ENCODE data around the gene TNXB.
A peak's percentile ranks its signal among the peaks of the same experiment; 100 is the strongest.

The TNXB gene

DNA sequence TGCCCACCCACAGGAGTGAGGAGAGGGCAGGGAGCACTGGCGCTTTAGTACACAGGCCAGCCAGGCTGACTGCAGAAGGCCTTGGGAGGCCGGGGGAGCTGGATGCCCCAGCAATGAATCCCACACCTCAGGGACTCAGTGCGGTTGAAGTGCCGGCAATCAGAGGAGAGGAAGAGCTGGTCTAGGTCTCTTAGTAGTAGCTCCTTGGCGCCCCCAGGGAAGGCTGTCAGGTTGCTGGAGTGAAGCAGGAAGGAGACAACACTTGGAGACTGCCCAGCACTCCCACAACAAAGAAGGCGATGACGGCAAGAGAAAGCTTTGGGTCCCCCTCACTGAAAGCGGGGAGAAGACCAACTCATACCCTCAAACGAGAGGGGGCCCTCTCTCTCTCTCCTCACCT lies 8.3 kb upstream of the TNXB start:
- DNase-seq (ENCODE audit: low read depth) = no peak
- H3K4me3 ChIP-seq (ENCODE audit: low read length) = no peak overlapping the region
- TF ChIP-seq, protein P1, sequence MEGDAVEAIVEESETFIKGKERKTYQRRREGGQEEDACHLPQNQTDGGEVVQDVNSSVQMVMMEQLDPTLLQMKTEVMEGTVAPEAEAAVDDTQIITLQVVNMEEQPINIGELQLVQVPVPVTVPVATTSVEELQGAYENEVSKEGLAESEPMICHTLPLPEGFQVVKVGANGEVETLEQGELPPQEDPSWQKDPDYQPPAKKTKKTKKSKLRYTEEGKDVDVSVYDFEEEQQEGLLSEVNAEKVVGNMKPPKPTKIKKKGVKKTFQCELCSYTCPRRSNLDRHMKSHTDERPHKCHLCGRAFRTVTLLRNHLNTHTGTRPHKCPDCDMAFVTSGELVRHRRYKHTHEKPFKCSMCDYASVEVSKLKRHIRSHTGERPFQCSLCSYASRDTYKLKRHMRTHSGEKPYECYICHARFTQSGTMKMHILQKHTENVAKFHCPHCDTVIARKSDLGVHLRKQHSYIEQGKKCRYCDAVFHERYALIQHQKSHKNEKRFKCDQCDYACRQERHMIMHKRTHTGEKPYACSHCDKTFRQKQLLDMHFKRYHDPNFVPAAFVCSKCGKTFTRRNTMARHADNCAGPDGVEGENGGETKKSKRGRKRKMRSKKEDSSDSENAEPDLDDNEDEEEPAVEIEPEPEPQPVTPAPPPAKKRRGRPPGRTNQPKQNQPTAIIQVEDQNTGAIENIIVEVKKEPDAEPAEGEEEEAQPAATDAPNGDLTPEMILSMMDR (IDR thresholded peaks at IDR 0.05; ENCODE audit: insufficient read depth, low read depth, low read length, missing control alignments) = no peak

DNA sequence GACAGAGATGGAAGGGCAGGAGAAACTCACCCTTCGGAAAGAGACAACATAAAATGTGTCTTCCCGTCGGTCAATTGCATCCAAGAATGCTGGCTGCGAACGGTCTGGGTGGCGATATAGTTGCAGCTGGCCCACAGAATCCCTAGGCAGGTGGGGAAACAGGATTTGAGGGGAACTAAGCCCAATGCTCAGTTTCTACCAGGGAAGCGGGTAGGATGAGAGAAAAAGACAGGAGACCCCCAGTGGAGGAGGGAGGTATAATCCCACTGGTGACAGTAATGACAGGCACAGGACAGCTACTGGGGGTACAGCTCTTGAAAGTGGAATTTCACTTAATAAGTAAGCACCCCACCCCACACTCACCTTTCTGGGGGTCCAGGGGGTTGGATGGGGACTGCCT lies 7.5 kb upstream of the TNXB start:
- TF ChIP-seq, protein P1 (IDR thresholded peaks at IDR 0.05; ENCODE audit: insufficient read depth, low read depth, low read length, missing control alignments) = no peak
- no peak for DNase-seq (ENCODE audit: low read depth)

DNA sequence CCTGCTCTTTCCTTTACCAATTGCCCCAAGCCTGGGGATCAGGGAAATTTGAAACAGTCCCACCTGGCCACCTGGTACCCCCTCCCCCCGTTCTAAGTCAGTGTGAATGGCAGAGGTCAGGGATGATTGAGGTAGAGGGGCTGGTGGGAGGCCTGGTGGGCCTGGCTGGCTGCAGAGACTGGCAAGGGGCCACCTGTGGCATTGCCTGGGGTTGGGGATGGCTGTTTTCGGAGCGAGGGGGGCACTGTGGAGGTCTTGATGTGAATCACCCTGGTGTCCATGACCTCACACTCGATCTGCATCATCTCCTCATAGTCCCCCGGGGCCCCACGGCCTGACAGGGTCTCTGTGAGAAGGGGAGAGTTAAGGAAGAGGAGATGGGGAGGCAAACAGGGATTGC lies 6.5 kb upstream of the TNXB start:
- TF ChIP-seq, protein P1 (IDR thresholded peaks at IDR 0.05; ENCODE audit: insufficient read depth, low read depth, low read length, missing control alignments) = no peak
- H3K4me3 ChIP-seq (ENCODE audit: low read length) = no peak overlapping the region
- no peak for DNase-seq (ENCODE audit: low read depth)

More for the DNA sequence above, 7.5 kb upstream of the TNXB start:
- H3K4me3 ChIP-seq (ENCODE audit: low read length) = no peak overlapping the region

DNA sequence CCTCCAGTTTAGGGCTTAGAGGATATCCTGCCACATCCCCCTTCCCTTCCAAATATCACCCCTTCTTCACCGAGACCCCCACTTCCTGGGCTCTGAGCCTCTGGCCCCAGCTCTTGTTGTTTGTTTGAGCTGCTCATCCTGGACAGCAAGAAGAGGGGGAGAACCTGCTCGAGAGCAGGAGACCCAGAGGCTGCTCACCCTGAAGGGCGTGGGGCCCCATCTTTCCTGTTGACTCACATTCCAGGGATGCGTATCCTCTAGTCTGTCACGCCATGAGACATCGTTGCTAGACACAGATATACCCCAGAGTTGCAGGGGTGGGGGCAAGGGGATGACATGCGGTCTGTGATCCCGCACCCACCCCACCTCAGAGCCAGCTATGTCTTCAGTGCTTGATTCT lies 5.7 kb upstream of the TNXB start:
- peak; percentile 75 for DNase-seq (ENCODE audit: low read depth)

GRCh38 chr6:32113386-32114352 lies 4.5 kb upstream of the TNXB start:
- H3K4me3 ChIP-seq (ENCODE audit: low read length) = no peak overlapping the region
- DNase-seq (ENCODE audit: low read depth) = no peak
- TF ChIP-seq, protein P1 (IDR thresholded peaks at IDR 0.05; ENCODE audit: insufficient read depth, low read depth, low read length, missing control alignments) = peak; percentile 4

More for the DNA sequence above, 5.7 kb upstream of the TNXB start:
- TF ChIP-seq, protein P1 (IDR thresholded peaks at IDR 0.05; ENCODE audit: insufficient read depth, low read depth, low read length, missing control alignments) = no peak
- no peak overlapping the region for H3K4me3 ChIP-seq (ENCODE audit: low read length)

GRCh38 chr6:32112431-32112980 lies 3.4 kb upstream of the TNXB start:
- TF ChIP-seq, protein P1 (IDR thresholded peaks at IDR 0.05; ENCODE audit: insufficient read depth, low read depth, low read length, missing control alignments) = no peak
- DNase-seq (ENCODE audit: low read depth) = no peak
- no peak overlapping the region for H3K4me3 ChIP-seq (ENCODE audit: low read length)
